Hepatocyte (in vitro differentiated cells): ENCODE data around the gene GABBR2.

Experiments used
- EZH2 ChIP-seq: fragments of 200-600 bp; sonication (generic); IDR thresholded peaks from 2 replicates; pipeline ENCODE4 v1.6.1; 2016; ENCODE audit warnings: antibody characterized with exemption, mild to moderate bottlenecking, borderline replicate concordance
- TF ChIP-seq, protein P1 (sequence below): fragments of 200-600 bp; sonication (generic); IDR thresholded peaks from 2 replicates; pipeline ENCODE4 v1.5.1; 2016; ENCODE audit warnings: antibody characterized with exemption, mild to moderate bottlenecking; ENCODE audit not compliant: poor library complexity

DNA sequence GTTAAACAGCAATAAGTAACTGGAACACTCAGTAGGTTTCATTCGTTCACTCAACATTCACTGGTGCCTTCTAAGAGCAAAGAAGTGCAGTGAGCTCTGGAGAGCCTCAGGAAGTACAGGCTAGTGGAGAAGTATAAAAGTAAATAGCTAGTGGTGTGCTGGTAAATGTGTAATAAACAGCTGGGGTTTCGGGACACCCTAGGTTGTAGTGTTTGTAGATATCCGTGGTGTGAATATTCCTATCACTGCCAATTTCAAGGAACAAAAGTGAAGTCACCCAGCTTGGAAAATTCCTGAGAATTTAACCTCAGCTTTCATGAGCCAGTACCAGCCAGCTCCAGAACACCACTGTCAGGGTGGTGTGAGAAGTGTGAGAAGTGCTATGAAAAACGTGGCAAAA lies 75.9 kb downstream of the GABBR2 start:
- TF ChIP-seq, protein P1, sequence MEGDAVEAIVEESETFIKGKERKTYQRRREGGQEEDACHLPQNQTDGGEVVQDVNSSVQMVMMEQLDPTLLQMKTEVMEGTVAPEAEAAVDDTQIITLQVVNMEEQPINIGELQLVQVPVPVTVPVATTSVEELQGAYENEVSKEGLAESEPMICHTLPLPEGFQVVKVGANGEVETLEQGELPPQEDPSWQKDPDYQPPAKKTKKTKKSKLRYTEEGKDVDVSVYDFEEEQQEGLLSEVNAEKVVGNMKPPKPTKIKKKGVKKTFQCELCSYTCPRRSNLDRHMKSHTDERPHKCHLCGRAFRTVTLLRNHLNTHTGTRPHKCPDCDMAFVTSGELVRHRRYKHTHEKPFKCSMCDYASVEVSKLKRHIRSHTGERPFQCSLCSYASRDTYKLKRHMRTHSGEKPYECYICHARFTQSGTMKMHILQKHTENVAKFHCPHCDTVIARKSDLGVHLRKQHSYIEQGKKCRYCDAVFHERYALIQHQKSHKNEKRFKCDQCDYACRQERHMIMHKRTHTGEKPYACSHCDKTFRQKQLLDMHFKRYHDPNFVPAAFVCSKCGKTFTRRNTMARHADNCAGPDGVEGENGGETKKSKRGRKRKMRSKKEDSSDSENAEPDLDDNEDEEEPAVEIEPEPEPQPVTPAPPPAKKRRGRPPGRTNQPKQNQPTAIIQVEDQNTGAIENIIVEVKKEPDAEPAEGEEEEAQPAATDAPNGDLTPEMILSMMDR, result no peak
- TF ChIP-seq EZH2, result no peak
